ENCODE measurements around the gene ACTG1.

ACTG1 gene

DNA sequence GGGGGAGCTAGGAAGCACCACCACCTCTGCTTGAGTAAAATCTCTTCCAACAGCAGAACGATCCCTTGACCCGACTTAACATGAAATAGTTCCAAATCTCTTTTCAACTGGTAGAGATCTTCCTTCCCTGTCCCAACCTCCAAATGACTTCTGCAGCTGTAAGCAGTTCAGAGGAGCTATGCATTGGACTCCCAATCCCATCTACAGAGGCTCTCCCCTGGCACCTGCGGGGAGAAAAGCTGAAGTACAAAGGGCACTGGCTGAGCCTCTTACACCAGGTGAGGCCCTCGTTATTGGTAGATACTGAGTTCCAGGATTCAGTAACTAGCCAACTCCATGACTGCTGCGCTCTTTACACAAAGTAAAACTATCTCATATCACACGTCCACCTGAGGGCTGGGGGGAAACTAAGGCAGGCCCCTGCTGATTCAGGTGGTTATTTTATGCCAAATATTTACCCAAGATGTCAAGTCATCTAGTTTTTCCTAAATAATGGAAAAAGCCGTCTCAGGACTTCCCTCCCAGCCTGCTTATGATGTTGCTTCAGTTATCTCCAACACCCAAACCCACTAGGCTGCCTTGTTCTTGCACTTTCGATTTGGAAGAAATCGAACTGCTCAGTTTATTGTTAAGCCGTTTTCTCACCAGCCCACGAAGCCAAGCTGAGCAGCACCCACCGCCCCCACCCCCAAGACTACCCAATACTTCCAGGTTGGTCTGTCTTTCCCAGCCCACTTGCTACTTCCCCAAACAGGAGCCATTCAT lies 3.2 kb downstream of the ACTG1 start:
- Mint-ChIP-seq H3K9me3 (no peaks in the 10 kb centered on the region), H3K27me3 (ENCODE audit: low read depth) (peaks cover 7% of the 10 kb centered on the region), H3K36me3 (ENCODE audit: low read depth) (peaks cover 45% of the 10 kb centered on the region), H3K4me1 (ENCODE audit: low read depth) (peaks cover 20% of the 10 kb centered on the region), H3K27ac (peak overlapping the region; percentile 86), H3K4me3 (peak overlapping the region; percentile 96)

- Mint-ChIP-seq H3K4me3 (peak overlapping the region; percentile 96), H3K9me3 (no peaks in the 10 kb centered on the region), H3K27me3 (ENCODE audit: low read depth) (peaks cover 12% of the 10 kb centered on the region), H3K36me3 (ENCODE audit: low read depth) (peaks cover 45% of the 10 kb centered on the region), H3K27ac (peak overlapping the region; percentile 86), H3K4me1 (ENCODE audit: low read depth) (peaks cover 20% of the 10 kb centered on the region)
Observed at GRCh38 chr17:81508639-81509206, 3.9 kb downstream of the ACTG1 start.

GRCh38 chr17:81503619-81504018 lies 9.0 kb downstream of the ACTG1 start:
- Mint-ChIP-seq H3K4me3 (no peak overlapping the region), H3K27me3 (ENCODE audit: low read depth) (peaks cover 29% of the 10 kb centered on the region), H3K36me3 (ENCODE audit: low read depth) (peaks cover 9% of the 10 kb centered on the region), H3K9me3 (no peaks in the 10 kb centered on the region), H3K27ac (no peak overlapping the region), H3K4me1 (ENCODE audit: low read depth) (peaks cover 4% of the 10 kb centered on the region)

DNA sequence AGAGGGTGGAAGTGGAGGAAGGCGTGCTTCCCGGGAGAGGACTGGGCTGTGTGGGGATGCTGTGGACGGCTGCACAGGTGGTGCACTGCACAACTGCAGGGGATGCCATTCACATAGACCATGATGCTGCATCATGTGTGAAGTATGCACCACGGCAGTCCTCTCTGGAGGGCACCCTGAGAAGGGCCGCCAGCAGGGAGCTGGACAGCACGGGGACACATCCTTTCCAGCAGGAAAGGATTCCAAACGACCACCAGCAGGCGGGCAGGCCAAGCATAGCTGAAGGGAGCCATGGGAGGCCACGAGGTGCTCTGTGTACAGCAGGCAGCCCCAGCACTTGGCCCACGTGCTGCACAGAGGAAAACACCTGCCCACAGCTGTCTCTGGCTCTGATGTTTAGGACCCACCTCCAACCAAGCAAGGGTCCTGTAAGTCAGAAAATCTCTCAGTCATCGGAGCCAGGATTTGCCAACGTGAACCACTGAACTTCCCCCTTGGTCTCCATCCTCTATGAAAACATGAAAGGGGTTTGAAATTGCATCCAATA lies 10.1 kb downstream of the ACTG1 start:
- Mint-ChIP-seq H3K9me3 (no peaks in the 10 kb centered on the region), H3K4me3 (no peak overlapping the region), H3K27me3 (ENCODE audit: low read depth) (peaks cover 29% of the 10 kb centered on the region), H3K27ac (no peak overlapping the region), H3K4me1 (ENCODE audit: low read depth) (peaks cover 1% of the 10 kb centered on the region), H3K36me3 (ENCODE audit: low read depth) (peaks cover under 1% of the 10 kb centered on the region)

DNA sequence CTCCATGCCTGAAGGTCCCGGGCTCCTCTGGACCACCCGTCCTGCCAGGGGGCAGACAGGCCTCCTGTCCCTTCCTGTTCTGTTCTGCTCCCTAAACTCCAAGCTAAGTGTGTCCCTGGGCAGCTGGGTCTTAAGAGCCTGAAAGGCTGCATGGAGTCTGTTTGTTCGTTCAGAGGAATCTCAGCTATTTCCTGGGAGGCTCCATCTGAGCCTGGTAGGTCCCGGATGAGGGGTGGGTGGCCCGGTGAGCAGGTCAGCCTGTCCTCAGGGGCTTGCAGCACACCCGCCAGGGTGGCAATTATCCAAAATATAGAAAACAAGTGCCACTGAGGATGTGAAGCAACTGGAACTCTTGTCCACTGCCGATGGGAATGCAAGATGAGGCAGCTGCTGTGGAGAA lies 12.6 kb downstream of the ACTG1 start:
- no peak overlapping the region for H3K4me3 Mint-ChIP-seq
- H3K9me3 Mint-ChIP-seq: no peaks in the 10 kb centered on the region
- no peaks in the 10 kb centered on the region for H3K36me3 Mint-ChIP-seq (ENCODE audit: low read depth)
- no peaks in the 10 kb centered on the region for H3K4me1 Mint-ChIP-seq (ENCODE audit: low read depth)
- H3K27ac Mint-ChIP-seq: no peak overlapping the region
- H3K27me3 Mint-ChIP-seq (ENCODE audit: low read depth): peaks cover 30% of the 10 kb centered on the region

DNA sequence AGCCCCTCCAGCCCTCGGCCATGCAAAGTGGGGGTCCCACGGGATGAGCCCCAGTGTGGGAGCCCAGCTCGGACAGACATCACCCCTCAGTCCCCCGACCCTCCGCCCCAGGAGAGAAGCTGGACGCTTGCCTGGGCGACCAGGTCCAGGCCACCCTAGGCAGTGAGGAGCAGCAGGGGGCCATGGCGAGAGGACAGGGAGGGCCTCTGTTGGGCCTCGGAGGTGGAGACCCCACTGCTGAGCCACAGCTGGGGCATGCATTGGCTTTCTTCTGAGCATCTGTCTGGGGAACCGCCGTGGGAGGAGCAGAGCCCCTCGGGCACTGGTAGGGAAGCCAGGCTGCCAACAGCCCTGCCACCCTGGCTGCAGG lies 13.0 kb downstream of the ACTG1 start:
- Mint-ChIP-seq H3K27me3 (ENCODE audit: low read depth) (peaks cover 30% of the 10 kb centered on the region), H3K36me3 (ENCODE audit: low read depth) (no peaks in the 10 kb centered on the region)

DNA sequence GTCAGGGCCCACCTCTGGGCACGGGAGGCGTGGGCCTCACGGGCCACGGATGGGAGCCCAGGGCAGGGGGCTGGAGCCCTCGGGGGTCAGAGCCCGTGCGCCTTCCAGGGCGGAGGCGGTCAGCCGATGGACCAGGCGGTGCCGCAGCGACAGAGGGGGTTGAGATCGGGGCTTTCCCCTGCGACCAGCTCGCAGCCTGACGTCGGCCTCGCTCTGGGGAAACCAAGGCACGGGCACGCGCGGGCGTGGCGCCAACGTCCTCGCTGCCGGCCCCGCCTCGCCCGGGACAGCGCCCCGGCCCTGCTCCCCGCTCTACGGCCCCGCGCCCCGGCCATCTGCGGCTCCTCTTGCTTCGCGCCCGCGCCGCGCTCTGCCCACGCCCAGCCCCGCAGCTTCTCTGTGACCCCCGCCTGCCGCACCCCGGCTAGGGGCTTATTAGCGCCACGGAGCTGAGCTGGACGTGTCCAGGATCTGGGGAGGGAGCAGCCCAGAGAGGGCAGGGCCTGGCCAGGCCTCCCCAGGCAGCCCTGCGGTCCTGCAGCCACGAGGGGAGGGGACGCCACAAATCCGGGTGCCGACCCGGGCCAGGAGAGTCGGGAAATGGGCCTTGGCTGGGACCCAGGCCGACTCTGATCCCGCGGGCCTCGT lies 13.5 kb downstream of the ACTG1 start:
- no peaks in the 10 kb centered on the region for H3K4me1 Mint-ChIP-seq (ENCODE audit: low read depth)
- H3K27ac Mint-ChIP-seq: no peak overlapping the region

More for the DNA sequence above, 13.0 kb downstream of the ACTG1 start:
- Mint-ChIP-seq H3K9me3 (no peaks in the 10 kb centered on the region), H3K4me3 (no peak overlapping the region), H3K27ac (no peak overlapping the region), H3K4me1 (ENCODE audit: low read depth) (no peaks in the 10 kb centered on the region)

GRCh38 chr17:81494626-81495377 lies 17.8 kb downstream of the ACTG1 start:
- H3K27ac Mint-ChIP-seq: peak overlapping the region; percentile 59
- peaks cover 20% of the 10 kb centered on the region for H3K27me3 Mint-ChIP-seq (ENCODE audit: low read depth)
- no peak overlapping the region for H3K4me3 Mint-ChIP-seq
- no peaks in the 10 kb centered on the region for H3K4me1 Mint-ChIP-seq (ENCODE audit: low read depth)
- no peaks in the 10 kb centered on the region for H3K36me3 Mint-ChIP-seq (ENCODE audit: low read depth)
- H3K9me3 Mint-ChIP-seq: no peaks in the 10 kb centered on the region

More for the DNA sequence above, 13.5 kb downstream of the ACTG1 start:
- H3K4me3 Mint-ChIP-seq: no peak overlapping the region
- no peaks in the 10 kb centered on the region for H3K9me3 Mint-ChIP-seq
- H3K36me3 Mint-ChIP-seq (ENCODE audit: low read depth): no peaks in the 10 kb centered on the region
- peaks cover 30% of the 10 kb centered on the region for H3K27me3 Mint-ChIP-seq (ENCODE audit: low read depth)

GRCh38 chr17:81493198-81494038 lies 19.2 kb downstream of the ACTG1 start:
- Mint-ChIP-seq H3K4me1 (ENCODE audit: low read depth) (peaks cover 3% of the 10 kb centered on the region), H3K27ac (no peak overlapping the region), H3K4me3 (no peak overlapping the region), H3K27me3 (ENCODE audit: low read depth) (peaks cover 23% of the 10 kb centered on the region), H3K9me3 (no peaks in the 10 kb centered on the region), H3K36me3 (ENCODE audit: low read depth) (no peaks in the 10 kb centered on the region)

DNA sequence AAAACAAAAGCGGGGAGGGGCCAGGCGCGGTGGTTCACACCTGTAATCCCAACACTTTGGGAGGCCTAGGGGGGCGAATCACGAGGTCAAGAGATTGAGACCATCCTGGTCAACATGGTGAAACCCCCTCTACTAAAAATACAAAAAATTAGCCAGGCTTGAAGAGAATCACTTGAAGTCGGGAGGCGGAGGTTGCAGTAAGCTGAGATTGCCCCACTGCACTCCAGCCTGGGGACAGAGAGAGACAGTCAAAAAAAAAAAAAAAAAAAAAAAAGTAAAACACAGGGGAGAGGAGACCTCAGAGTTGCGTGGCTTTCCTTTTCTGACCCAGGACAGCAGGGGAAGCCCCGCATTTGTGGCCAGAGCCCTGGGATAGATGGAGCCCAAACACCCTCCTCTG lies 19.9 kb downstream of the ACTG1 start:
- Mint-ChIP-seq H3K4me3 (no peak overlapping the region), H3K27ac (no peak overlapping the region), H3K27me3 (ENCODE audit: low read depth) (peaks cover 23% of the 10 kb centered on the region), H3K36me3 (ENCODE audit: low read depth) (no peaks in the 10 kb centered on the region), H3K9me3 (no peaks in the 10 kb centered on the region), H3K4me1 (ENCODE audit: low read depth) (peaks cover 3% of the 10 kb centered on the region)

DNA sequence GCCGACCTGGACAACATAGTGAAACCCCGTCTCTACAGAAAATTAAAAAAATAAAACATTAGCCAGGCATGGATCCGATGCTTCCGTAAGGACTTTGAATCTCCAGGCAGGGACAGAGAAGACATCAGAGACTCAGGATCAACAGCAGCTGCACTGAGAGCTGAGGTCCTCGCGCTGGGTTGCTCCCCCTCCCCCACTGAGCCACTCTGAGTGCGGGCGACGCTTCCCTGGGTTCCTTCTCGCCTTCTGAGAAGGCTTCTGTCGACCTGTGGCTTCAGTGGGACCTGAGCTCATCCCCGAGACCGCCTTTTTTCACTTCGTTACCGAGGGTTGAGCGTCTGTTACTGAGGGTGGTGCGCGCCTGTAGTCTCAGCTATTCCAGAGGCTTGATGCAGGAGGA lies 20.4 kb downstream of the ACTG1 start:
- Mint-ChIP-seq H3K27ac (no peak overlapping the region), H3K27me3 (ENCODE audit: low read depth) (peaks cover 23% of the 10 kb centered on the region), H3K4me3 (no peak overlapping the region), H3K9me3 (no peaks in the 10 kb centered on the region), H3K36me3 (ENCODE audit: low read depth) (no peaks in the 10 kb centered on the region), H3K4me1 (ENCODE audit: low read depth) (peaks cover 3% of the 10 kb centered on the region)

DNA sequence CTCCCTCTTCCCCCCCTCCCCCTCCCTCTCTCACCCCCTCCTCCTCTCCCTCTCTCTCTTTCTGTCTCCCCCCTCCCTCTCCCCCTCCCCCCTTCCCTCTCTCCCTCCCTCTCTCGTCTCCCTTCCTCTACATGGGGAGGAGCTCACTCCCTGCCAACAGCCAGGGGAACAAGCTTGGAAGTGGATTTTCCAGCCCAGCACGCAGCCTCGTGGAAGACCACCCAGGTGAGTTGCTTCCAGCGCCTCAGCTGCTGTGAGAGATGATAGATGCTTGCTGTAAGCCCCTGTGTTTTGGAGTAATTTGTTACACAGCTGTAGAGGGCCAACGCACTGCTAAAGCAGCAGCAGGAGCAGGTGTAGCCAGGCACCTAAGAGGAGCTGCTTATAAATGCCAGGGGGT lies 20.8 kb downstream of the ACTG1 start:
- no peaks in the 10 kb centered on the region for H3K9me3 Mint-ChIP-seq
- peaks cover 3% of the 10 kb centered on the region for H3K4me1 Mint-ChIP-seq (ENCODE audit: low read depth)
- no peaks in the 10 kb centered on the region for H3K36me3 Mint-ChIP-seq (ENCODE audit: low read depth)
- H3K27ac Mint-ChIP-seq: no peak overlapping the region
- H3K27me3 Mint-ChIP-seq (ENCODE audit: low read depth): peaks cover 23% of the 10 kb centered on the region
- no peak overlapping the region for H3K4me3 Mint-ChIP-seq

DNA sequence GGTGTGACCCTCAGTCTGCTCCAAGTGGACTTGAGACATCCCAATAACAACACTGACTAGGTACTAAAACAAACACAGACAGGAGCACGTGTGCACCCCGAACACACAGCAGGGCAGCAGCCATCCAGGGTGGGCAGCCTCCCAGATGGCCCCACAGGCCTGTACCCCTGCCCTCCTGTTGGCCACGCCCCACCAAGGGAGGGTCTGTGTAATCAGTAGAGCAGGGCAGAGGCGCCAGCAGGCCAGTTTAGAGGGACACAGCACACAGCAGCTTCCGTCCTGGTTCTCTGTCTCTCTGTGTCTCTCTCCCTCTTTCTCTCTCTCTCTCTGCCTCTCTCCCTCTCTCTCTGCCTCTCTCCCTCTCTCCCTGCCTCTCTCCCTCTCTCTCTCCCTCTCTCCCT lies 21.4 kb downstream of the ACTG1 start:
- Mint-ChIP-seq H3K27me3 (ENCODE audit: low read depth) (peaks cover 23% of the 10 kb centered on the region), H3K4me3 (no peak overlapping the region), H3K9me3 (no peaks in the 10 kb centered on the region), H3K4me1 (ENCODE audit: low read depth) (peaks cover 6% of the 10 kb centered on the region), H3K36me3 (ENCODE audit: low read depth) (no peaks in the 10 kb centered on the region), H3K27ac (no peak overlapping the region)
